Stimulated activated CD4-positive, alpha-beta T cell treated with anti-CD3 and anti-CD28 coated beads, Interleukin-1b, Interleukin-23, amount 100 ng/mL, for 24 hours (primary cell): ENCODE data around the gene RHOV.

Source experiments
- DNase-seq, 4 experiments: peaks; one replicate each; pipeline ENCODE4 v3.0.0-alpha.2; 2020; ENCODE audit warnings: low read depth in 4 of 4, low spot score in 1 of 4

Gene RHOV, protein sequence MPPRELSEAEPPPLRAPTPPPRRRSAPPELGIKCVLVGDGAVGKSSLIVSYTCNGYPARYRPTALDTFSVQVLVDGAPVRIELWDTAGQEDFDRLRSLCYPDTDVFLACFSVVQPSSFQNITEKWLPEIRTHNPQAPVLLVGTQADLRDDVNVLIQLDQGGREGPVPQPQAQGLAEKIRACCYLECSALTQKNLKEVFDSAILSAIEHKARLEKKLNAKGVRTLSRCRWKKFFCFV

DNA sequence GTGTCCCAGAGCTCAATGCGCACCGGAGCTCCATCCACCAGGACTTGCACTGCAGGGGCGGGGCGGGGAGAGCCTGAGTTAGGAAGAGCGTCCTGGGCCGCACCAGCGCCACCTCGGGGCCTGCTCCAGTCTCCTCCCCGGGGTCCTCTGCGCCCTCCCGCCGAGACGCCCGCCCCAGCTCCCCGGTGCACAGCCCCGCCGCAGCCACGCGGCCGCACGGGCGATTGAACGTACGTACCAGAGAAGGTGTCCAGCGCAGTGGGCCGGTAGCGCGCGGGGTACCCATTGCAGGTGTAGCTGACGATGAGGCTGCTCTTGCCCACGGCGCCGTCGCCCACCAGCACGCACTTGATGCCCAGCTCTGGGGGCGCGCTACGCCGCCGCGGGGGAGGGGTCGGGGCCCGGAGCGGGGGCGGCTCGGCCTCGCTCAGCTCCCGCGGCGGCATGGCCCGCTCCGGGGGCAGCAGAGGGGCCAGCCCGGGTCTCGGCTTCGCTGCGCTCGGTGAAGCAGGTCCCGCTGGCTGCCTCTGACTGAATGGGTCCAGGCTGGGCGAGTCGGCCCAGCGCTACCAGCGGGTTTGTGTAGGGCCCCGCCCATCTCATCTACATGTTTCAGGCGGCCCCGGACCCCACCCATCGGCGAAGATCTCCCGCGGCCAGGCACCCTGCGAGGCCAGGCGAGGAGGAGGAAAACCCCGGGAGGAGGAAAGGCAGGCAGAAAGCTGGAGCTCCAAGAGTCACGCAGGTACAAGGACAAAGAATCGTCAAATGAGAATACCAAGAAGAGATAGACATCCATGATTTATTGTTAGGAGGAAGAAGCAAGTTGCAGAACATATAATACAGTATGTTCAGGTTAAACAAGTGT, at the start of gene RHOV:
Gene RHOV, minus strand, starts transcription at position 541 of the 868 bp plus-strand sequence. Its CDS starts 95 bp downstream, at position 446.
- DNase-seq = peak in 3 of 4 experiments; percentile 22 to 46 (median 28)

DNA sequence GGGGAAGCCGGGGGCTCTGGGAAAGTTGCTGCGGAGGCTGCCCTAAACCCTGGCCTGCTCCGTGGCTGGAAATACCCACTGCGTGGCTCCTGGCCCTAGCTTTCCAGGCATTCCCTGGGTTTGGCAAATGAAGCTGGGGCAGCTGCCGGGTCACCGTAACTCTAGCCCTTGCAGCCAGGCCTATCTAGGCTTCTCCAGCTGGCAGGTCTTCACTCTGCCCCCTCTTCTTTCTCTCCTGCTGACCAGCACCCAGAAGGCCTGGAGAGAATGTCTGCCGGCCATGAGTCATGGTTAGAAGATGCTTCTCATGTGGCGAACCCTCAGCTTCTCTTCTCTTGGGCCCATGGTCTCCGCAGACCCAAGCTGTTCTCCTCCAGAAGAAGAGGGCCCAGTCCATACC, 49.5 kb upstream of the RHOV start:
- no peak for DNase-seq

DNA sequence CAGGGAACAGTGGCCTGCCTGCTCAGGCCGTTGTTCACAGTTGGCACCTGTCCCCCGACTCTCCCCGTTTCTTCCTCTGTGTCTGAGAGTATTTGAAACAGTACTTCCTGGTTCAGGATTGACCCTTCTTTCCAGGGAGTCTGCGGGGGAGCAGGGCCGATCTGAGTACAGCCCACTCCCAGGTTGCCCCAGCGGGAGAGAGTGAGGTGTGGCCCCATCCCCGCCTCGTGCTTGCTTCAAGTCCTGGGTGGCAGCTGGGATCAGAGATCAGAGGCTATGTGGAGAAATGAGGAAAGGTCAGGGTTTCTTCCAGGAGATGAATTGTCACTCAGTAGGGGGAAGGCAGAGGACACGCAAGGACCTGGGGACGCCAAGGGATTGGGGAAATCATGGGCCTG, 48.6 kb upstream of the RHOV start:
- DNase-seq = no peak

DNA sequence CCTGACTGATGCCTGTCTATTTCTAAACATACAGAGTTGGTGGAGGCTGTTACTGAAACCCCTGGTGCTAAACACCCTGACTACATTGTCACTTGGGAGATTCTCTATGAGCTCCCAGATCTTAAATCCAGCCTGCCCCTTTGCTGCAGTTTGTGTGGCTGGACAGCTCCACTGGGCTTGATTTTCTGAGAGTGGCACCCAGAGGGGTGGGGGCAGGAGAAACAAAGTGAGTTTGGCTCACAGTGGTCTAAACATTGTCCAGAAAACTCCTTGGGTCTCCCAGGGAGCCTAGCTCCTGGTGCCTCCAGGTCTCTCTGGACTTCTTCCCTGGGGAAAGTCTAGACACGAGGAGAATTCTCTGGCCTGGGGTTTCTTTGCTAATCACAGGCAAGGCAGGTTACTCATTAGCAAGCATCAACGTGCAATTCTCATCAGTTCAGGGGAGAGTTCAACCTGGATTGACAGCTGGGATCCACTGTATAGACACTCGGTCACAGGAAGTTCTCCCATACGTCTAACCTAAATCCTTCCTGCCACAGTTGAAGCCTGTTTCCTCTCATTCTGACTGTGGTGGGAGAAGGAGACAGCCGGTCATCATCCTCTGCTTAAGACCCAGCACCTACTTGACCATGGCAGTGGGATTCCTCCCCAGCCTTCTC, 48.0 kb upstream of the RHOV start:
- DNase-seq = no peak

DNA sequence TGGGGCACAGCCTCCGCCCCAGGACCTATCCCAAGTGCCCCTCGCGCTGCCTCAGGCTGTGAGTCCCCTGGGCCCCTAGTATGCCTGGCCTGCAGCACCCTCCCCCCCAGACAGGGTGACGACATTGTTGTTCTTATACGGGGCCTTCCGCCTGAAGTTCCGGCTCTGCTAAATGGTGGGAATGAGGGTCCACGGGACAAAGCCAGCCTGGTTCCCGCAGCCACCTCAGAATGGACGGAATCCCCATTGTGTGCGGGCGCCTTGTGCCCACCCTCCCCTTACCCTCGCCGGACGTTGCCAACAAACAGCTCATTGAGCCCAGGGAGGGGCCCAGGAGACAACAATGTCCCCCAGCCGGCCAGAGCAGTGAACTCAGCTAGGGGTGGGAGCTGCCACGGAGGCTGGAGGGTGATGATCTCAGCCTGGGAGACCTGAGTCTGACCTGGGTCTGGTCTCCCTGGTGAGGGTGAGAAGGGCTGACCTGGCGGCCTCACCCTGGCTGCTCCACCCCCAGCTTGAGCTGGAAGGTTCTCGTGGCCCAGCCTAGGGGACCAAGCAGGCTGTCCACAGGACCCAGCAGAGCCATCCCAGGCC, 44.9 kb upstream of the RHOV start:
- no peak for DNase-seq

DNA sequence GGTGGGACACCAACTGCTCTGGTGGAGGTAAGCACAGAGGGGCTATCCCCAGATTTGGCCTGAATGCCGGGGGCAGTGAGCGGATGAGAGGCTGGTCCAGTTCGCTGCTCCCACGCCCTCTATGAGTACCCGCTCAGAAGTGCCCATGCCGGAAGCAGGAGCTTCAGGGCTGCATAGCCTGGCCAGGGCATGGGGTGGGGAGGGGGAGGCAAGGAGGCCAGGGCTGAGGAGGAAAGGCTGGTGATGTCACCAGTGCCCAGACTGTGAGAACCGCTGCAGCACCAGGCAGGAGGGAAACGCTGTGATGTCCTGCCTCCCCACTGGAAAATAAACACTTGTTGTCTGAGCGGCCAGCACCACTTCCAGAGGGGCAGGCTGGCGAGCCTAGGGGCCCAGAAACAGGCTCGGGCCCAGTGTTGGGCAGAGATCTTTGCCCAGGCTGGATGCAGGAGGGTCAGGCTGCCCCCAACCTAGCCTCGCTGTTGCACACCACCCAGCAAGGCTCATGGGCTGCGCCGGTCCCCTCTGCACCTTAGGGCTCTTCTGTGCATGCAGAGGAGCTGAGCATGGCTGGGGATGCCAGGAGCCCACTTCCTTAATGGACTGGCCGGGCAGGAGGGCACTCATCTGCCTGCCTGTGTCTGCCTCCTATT, 44.2 kb upstream of the RHOV start:
- DNase-seq = no peak

DNA sequence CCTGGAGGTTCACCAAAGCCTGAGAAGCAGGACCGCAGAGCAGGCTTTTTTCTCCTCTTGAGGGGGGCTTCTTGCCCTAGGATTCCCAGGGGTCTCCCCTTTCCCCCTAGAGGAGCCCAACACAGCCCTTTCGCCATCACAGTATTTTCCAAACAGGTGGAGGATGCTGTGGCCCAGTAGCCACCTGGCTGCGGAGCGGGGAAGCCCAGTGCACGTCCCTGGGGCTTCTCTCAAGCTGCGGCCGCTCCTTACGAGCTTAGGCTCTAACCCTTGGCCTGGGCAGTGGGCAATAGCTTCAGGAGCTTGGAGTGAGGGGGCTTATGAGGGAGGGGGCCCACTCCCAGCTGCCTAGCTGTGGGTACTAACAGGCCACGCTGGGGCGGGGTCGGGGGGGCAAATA, 43.6 kb upstream of the RHOV start:
- no peak for DNase-seq

DNA sequence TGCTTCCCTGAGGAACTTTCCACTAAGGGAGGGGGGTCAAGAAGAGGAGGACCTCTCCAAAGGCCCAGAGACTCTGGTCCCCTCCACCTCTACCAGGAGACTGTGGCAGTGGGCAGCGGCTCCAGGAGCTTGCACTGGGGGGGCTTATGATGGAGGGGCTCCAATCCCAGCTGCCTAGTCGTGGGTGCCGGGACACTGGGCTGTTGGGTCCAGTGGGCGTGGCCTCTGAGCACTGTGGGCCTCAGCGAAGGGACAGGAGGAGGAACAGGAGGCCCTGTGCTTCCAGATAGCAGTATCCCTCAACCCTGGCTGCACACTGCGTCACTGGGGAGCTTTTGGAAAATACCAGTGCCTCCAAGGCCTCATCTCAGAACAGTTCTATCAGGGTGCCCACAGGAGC, 41.6 kb upstream of the RHOV start:
- no peak for DNase-seq

DNA sequence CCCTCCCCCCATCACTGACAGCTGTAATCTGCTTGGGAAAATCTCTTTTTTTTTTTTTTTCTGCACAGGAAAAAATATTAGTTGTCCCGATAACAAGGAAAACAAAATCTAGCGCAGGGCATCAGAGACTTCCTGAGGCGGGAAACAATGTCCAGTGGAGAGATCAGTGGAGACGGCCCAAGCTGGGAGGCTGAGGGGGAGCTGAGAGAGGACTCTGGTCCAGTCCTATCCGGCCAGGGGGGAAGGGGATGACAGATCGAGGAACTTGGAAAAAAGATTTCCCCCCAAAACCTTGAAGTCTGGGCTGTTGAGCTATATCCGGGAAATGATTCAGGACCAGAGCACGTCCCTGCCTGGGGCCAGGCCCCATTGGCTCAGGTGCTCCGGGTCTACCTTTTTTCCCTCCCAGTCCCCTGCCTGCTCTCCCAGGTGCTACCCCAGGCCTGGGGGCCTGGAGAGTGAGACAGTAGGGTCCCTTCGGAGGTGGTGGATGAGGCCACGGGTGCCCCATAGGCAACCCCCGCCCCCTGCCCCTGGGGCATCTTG, 41.2 kb upstream of the RHOV start:
- DNase-seq = no peak

DNA sequence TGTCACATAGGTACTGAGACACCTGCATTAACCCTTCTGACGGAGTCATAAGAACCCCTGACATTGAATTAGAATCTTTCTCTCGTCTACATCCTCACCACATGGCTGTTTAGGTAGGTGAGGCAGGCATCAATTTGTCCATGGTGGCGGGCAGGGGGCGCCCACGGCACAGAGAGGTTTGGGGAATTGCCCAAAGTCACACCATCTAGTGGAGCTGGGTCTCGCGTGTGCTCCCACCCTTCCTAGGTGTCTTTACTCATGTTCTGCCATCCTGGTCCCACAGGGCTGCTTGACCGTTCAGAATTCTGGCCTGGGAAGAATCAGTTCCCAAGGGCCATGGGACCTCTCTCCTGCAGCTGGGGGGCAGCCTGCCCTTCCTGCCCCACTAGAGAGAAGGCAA, 40.5 kb upstream of the RHOV start:
- DNase-seq = no peak

DNA sequence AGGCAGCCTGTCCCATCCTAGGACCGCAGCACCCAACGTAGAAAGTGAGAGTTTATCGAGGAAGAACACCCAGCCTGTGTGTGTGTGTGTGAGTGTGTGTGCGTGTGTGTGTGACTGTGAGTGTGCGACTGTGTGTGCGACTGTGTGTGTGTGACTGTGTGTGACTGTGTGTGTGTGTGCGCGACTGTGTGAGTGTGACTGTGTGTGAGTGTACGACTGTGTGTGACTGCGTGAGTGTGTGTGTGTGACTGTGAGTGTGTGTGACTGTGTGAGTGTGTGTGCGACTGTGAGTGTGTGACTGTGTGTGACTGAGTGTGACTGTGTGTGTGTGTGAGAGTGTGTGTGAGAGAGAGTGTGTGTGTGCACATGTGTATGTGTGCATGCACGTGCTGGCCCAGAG, 40.0 kb upstream of the RHOV start:
- DNase-seq = no peak

DNA sequence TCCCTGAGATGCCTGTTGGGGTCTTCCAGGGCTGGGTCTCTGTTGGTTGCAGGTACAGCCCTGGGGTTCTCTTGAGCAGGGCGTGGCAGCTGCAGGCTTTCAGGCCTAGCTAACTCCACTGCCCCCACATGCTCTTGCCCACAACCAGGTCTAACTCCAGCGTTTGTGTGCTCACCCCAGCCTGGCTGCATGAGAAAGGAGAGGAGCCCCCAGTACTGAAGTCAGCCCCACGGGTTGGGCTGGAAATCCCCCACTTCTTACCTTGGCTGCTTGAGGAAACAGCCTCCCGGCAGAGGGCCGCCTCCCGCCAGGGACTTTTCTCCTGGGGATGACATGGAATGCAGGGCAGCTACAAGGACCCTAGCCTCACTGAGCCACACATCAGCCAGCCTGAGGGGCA, 38.4 kb upstream of the RHOV start:
- no peak for DNase-seq

DNA sequence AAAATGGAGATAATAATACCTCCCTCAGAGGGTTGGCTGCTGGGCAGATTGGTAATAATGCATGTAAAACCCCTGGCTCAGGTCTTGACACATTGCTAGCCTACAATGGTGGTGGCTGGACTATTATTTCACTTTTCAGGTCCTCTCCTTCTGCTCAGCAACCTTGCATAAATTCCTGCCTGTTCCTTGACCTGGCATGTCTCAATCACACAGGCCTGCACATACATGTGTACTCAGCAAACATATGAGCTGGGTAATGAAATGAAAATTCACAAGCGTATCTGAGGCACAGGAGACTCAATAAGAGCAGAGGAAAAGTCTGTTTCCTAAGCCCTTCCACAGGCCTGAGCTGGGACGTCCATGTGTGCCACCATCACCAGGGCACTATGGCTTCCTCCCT, 37.7 kb upstream of the RHOV start:
- DNase-seq = no peak

DNA sequence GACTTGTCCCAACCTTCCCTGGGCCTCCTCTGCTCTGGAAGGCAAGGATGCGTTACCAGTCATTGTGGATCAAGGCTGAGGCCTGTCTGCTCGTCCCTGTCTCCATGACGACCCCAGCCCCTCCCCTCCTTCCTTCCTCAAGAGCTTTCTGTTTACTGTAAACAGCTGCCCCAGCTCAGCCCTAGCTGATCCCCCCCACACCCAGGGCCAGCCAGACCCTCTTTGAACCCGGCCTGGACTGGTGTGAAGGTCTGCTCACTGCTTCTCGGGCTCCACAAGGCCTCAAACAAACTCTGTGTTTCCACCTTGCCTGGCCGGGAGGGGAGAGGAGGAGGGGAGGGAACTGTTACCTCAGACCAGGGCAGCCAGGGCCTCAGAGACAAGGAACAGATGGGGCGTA, 37.1 kb upstream of the RHOV start:
- no peak for DNase-seq

DNA sequence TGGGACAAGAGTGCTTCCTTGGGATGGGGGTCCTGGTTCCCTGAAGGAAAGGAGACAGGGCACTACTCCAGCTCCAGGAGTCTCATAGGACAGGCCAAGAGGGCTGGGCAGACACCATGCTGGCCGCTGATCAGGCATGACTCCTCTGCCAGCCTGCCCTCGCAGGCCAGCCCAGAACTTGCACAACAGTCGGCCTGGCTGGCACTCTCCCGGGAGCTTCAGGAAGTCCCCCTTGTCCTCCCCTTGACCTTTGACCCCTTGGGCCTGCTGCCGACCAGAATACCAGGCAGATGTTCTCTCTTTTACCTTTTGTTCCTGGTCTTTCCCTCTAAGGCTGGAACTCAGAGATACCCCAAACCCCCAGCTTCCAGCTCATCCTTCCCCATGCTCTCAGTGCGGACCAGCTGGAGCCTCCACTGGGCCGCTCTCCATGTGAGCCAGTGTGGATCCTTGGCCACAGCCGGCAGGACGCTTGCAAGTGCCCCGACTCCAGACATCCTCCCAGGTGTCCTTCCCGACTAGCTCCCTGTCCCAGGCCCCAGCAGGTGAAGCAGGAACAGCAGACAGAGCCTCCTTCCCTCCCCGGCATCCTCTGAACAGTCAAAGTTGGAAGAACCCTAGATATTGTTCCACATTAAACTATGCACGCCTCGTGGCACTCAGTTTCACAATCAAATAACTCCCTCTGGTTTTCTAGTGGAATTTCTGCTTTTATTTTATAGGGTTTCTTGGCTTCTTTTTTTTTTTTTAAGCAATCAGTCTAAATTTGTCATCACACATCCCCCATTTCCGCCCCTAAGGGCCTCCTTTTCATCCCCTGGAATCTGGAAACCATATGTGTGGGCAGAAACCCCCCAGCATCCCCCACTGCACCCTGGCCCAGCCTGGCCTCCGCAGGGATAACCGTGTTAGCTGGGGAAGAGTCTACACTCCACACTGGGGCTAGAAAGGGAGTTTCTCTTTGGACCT, 35.9 kb upstream of the RHOV start:
- DNase-seq = no peak

DNA sequence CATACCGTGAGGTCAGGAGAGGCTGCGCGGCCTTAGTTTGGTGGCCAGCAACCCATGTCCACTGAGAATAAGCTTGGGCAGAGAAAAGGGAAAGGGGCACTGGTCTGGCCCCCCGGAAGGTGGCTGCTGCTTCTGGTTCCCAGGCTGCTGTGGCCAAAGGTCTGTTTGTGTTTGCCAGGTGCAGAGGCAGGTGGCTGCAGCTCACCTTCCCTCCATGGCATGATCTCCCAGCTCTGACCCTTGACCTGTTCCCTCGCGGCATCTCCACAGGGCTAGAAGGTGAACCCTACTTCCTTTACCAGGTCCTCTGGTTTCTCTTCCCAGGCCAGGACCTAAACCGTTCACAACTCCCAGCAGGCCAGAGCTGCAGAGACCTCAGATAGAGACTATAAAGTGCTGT, 34.1 kb upstream of the RHOV start:
- DNase-seq = no peak

DNA sequence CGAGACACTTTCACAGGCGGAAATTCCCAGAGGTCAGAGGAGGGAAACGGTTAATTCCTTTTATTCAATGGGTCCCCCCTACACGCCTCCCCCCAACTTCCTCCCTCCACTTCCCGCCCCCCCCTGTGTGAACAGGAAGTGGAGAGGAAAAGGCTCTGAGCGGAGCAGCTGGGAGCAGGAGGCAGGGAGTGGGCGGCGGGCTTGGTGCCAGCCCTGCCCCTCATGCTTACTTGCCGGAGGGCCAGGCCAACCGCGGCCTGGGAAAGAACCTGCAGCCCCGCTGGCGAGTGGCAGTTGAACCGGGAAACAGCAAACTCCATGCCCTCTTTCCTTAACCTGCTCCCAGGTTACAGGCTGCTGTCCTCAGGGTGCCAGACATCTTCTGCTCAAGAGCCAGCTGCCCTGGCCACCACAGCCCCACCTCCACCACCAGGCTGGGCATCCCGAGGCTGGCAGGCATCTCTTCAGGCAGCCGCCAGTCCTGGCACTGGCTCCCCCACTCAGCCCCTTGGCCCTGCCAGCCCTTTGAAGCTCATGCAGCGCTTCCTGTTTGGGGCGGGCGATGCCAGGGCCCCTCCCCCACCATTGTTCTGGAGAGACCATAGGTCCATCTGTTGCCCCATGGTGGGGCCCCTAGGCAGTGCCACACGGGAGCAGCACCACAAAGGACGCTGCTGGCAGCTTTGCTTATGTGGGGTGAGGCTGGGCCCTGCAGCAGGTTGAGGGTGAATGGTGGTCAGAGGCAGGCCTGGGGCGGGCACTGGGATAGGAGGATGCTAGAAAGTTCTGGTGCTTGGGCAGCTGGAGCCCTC, 33.2 kb upstream of the RHOV start:
- peak in 1 of 4 experiments; percentile 42 for DNase-seq

DNA sequence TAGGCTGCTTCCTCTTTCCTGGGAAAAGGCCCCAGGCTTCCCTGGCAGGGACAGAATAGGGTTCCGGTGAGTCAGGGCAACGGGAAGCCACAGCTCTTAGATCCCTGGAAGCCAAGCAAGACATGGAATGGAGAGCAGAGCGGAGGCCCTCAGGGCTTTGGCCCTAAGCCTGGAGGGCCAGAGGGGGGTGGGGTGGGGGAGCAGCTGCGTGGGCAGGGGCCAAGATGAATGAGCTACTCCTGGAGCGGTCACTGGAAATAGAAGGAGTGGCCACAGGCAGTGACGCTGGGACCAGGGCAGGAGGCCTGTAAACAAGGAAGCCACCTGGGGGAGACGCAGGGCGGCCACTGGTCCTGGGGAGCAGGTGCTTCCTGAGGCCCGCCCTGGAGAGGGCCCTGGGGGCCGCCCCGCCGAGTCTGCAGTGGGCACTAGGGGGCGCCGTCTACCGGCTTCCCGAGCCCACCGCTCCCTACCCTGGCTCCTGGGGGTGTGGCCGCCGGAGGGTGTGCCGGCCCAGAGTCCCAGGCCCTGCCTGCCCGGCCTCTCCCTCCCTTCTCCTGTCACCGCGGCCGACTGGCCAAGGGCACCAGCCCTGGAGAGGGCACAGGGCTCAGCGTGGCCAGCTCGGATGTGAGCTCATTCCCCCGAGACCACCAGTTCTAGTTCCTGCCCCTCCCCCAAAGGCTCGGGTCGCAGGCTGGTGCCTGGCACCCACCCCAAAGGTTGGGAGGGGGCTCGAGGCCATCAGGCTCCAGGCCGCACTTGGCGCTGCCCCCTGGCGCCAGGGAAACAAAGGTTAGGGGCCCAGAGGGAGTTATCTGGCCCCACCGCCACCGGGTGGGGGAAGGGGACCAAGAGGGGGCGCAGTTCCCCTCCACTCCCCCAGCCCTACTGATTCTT, 32.3 kb upstream of the RHOV start:
- peak; percentile 55 to 80 (median 67) for DNase-seq
